NCI-H1417 treated with DMSO at 0.1 percent for 48 hours (cell line): ENCODE data around the gene MYL7.
"Not testable (repeated sequence)": the region's sequence is repeated elsewhere in the genome, so short reads cannot be mapped to it uniquely, and the experiment has no call there.

Experiments used
- DNase-seq: peaks from one replicate; lab custom pipeline; 2025; lab: John Stamatoyannopoulos, UW

The MYL7 gene

DNA sequence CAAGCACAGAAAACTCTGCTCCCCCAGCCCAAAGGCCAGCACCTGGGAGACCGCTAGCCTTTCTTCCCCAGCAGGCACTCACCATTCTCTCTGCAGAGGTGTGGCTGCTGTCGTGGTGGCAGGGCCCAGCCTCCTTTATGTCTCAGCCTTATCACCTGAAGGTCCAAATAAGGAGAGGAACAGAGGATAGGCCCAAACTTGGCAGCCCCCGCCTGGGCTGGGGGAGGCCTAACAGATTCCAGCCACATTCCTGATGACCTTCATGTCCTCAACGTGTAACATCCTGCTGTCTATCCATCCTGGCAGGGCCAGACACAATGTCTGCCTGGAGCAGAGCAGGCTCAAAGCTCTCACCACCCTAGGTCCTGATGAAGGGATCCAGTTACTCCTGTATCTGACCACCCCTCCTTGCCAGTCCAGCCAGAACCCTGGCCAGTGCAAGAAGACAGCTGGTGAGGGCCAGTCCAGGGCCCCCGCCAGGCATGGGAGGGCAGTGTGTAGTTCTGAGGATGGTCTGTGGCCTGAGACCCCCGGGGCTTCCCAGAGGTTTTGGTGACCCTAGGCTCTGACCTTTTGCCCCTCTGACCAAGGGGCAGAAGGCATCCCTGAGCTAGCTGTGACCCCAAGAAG is at the start of gene MYL7:
MYL7 (minus strand) TSS at position 112 of the 630 bp plus-strand sequence; CDS start at position 85, 27 bp downstream.
- DNase-seq: no peak

DNA sequence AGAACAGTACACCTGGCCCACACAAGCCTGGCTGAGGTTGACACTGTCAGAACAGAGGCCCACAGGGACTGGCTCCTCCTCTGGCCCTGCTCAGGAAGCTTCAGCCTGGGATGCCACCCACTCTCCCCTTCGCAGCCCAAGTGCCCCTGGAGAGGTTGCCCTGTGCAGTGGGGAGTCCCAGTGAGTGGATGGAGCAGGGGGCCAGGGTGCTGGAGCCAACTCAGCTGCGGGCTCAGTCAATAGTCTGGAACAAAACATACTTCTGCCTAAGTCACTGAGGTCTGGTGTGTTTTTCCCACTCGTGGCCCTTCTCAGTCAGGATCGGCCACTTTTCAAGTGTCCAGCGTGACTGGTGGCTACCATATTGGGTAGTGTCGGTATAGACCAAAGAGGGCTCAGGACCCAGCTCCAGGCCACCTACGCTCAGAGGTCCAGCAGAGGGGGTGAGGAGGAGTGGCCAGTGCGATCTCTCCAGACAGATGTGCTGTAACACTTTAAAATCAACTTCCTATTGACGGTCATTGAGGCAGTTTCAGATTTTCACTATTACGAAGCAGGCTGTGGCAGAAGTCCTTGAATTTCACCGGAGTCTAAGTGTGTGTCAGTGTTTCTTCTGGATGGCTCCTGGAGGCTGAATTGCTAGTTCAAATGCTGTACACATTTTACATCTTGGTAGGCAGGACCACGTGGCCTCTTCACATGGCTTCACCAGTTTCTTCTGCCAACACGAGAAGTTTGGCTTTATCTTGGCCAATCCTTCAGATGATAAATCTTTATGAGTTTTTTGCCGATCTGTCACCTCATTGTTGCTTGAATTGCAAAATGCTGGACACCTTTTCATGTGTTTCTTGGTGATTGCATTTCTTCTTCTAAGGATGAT is 49.1 kb upstream of the MYL7 start:
- no peak for DNase-seq

DNA sequence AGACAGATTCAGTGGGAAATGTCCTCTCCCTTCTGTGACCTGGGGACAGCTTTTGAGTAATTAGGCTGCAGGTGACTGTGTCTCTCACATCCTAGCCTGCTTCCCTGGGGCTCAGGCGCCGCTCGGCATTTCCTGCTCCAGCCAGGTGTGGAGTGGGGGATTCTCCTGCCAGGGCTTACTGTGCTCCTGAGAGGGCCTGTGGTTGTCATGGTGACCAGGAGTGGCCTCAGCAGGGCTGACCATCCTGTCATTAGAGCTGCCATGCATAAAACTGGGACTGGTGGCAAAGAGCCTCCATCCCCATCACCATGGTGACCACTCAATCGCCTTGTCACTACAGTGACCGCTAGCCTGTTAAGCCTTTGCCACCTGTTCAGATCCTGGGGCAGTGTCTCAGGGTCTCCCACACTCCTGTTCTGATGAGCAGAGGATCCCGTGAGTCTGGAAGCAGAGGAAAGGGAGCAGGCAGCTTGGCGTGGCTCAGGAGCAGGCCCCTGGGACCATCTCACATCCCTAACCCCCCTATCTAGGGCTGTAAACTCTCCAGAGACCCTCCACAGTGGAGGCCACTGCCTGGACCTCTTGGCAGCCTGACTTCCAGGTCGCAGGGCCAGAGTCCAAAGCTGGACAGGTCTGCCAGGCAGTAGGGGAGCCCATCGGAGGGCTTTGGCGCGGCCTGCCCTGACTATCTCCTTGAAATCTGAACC is 48.3 kb upstream of the MYL7 start, which contains the start of gene GCK:
GCK (minus strand) TSS at position 154 of the 707 bp plus-strand sequence. CDS start 486 bp downstream, outside the sequence.
- peak; percentile 93 for DNase-seq

DNA sequence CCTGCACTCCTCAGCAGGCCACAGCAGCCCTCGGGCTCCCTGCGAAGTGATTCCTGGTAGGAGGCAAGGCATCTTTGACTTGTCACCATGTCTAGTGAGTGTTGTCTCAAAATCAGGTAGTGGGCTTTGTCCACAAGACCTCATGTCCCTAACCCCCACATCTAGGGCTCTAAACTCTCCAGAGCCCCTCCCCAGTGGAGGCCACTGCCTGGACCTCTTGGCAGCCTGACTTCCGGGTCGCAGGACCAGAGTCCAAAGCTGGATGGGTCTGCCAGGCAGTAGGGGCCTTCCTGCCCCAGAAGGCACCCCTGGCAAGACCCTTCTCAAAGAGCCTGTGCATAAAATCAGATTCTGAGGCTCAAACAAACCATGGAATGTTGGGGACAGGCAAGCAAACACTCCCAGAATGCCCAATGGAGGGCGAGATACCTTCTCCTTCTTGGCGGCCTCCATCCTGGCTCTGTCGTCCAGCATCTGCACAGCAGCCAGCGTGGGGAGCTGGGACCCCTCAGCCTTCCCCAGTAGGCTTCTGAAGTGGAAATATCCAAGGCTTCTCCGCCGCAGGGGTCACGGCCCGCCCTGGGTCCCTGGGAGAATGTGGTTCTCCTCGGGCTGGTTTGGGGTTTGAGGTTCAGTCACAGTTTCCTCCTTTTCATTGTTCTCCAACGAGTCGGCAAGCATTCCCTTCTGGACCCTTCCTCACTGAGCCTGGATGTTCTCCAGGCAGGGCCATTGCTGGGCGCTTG is 47.5 kb upstream of the MYL7 start:
- no peak for DNase-seq

- no peak for DNase-seq
These were observed 46.7 kb upstream of the MYL7 start for GRCh38 chr7:44187636-44188416.

DNA sequence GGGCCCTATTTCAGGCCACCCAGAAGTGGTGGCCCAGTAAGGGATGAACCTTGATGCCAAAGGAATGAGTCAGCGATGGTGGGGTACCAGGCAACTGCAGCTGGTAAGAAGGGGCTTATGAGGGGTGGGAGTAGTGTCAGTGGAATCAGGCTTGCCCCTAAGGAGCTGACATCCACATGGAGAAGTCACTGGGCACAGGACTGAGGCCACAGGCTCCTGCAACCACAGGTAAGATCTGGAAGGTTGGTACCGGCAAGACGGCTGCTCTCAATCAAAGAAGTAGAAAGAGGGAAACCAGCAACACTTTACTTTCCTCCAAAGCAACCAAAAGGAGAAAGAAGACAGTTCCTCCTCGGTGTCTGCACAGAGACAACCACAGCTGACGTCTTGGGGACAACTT is 45.6 kb upstream of the MYL7 start:
- DNase-seq: no peak

GRCh38 chr7:44185729-44186128 is 44.6 kb upstream of the MYL7 start:
- no peak for DNase-seq

- no peak for DNase-seq
These were observed 43.8 kb upstream of the MYL7 start for GRCh38 chr7:44184873-44185446.

GRCh38 chr7:44184206-44184872 is 43.2 kb upstream of the MYL7 start:
- peak; percentile 64 for DNase-seq

DNA sequence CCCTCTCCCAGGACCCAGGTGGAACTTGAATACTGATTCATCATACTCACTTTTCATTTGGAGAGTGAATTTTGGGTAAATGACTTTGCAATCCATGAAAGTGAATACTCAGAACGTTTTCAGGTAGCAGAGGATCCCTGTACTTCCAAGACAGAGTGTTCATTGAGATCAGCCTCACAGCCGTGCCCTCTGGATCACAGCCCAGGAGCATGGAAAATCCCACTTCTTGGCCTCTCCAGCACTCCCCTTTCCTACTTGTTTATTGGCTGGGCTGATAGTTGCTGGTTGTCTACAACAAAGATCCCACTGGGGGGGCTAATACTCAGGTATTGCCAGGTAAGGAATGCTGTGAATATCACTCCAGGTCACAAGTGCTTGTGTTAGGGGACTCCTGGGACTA is 42.3 kb upstream of the MYL7 start:
- DNase-seq: no peak

DNA sequence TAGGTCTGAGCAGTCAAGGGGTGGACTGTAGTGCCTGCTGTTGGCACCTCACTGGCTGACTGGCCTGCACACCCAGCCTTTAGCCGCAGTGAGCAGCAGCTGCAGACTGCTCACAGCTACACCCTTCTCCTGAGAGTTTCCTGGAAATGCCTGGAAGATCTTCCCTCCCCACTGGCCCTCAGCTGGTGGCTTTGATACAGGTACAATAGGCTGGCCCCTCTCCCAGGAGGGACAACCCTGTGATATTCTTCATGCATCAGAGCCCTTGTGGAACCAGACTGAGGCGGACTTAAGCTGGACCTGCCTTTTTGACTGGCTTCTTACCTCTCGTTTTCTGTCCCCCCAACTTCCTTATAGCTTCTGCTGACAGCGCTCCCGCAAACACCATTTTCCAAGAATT is 41.7 kb upstream of the MYL7 start:
- no peak for DNase-seq

- no peak for DNase-seq
These were observed 39.5 kb upstream of the MYL7 start for GRCh38 chr7:44180631-44181030.

GRCh38 chr7:44177570-44178131 is 36.5 kb upstream of the MYL7 start:
- DNase-seq: no peak

DNA sequence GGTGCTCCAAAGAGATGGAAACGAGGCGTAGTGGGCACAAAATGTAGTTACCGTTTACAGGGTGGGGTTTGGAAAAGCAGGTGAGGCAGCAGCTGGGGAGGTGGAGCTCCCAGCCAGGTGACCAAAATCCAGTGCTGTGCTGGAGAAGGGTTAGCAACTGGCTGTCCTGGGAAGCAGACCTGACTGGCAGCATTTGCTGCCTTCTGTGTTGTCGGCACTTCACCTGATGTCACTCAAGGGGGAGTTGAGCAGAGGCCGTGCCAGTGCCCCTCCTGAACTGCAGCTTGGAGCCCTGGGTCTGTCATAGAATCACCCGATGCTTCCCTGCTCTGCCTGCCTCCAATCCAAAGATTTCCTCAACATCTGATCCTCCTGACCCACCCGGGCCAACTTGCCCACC is 35.4 kb upstream of the MYL7 start:
- DNase-seq: no peak

DNA sequence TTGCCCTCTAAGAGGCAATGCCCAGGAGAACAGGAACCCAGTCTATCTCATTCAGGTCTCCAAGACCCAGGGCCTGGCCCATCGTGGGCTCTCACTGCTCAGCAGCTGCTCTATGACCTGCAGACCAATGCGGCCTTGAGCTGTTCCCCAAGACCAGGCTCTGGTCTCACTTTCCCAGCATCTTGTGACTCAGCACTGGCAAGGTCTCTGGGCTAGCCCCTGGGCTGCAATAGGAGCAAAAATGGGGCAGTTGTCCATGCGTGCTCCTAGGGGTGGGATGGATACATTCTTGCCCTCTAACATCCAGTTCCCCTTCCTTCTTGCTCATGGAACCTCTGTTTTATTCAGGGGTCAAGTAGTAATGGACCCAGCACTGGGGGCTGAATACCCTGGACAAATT is 34.6 kb upstream of the MYL7 start:
- no peak for DNase-seq

- DNase-seq: not testable (repeated sequence)
These were observed 33.5 kb upstream of the MYL7 start for GRCh38 chr7:44174694-44174948.

GRCh38 chr7:44173911-44174693 is 33.0 kb upstream of the MYL7 start:
- DNase-seq: no peak

- DNase-seq: no peak
These were observed 31.8 kb upstream of the MYL7 start for GRCh38 chr7:44172803-44173424.

DNA sequence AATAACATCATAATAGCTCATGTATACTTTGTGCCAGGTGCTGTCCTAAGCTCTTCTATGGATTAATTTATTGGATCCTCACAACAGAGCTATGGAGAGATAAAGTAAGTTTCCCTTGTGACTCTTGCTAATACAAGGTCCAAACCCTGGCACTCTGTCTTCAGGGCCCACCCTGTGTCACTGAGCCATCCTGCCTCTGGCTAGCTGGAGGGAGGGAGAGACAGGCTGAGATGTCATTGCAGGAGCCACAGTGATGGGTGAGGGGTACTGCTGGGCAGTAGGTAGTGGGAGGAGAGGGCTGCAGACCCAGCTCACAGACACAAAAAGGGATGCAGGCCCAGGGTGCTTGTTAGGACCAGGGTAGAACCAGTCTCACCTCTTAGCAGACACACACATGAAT is 31.2 kb upstream of the MYL7 start:
- DNase-seq: no peak
